Effector memory CD8-positive, alpha-beta T cell (primary cell): Measurements from ENCODE around the gene ARL3.

Source experiments
- ATAC-seq: fragments of 150-1000 bp; cut with Tn5 transposase; replicated peaks from 2 replicates; pipeline ENCODE4 v1.10.0; 2021; ENCODE audit warnings: mild to moderate bottlenecking, moderate library complexity
- DNase-seq, 3 experiments: peaks; one replicate each; pipeline ENCODE4 v3.0.0; 2021
- H3K27ac Mint-ChIP-seq, 2 donors: one replicate each; pipeline ENCODE4 v1.8.0; 2022; ENCODE audit warnings: mild to moderate bottlenecking in 2 of 2, mixed read lengths in 2 of 2, moderate library complexity in 2 of 2
- H3K27me3 Mint-ChIP-seq, 2 donors: one replicate each; pipeline ENCODE4 v1.8.0; 2022; ENCODE audit warnings: mixed read lengths in 2 of 2
- H3K36me3 Mint-ChIP-seq: one replicate; pipeline ENCODE4 v1.8.0; 2022; ENCODE audit warnings: mild to moderate bottlenecking, moderate library complexity, mixed read lengths; ENCODE audit not compliant: insufficient read depth
- H3K4me1 Mint-ChIP-seq, 2 donors: one replicate each; pipeline ENCODE4 v1.8.0; 2022; ENCODE audit warnings: low read depth in 2 of 2, mixed read lengths in 2 of 2
- H3K4me3 Mint-ChIP-seq, 2 donors: one replicate each; pipeline ENCODE4 v1.8.0; 2022; ENCODE audit warnings: mild to moderate bottlenecking in 2 of 2, mixed read lengths in 2 of 2, moderate library complexity in 2 of 2
- H3K9me3 Mint-ChIP-seq, 2 donors: one replicate each; pipeline ENCODE4 v1.8.0; 2022; ENCODE audit warnings: mixed read lengths in 2 of 2

The ARL3 gene

GRCh38 chr10:102634686-102635085, 79.5 kb downstream of the ARL3 start:
- ATAC-seq = no peak
- H3K27ac Mint-ChIP-seq = peak overlapping the region; percentile 67 to 73
- peaks cover 21 to 25% of the 10 kb centered on the region in 2 donors for H3K4me1 Mint-ChIP-seq
- no peak for DNase-seq
- H3K9me3 Mint-ChIP-seq = no peaks in the 10 kb centered on the region
- no peaks in the 10 kb centered on the region for H3K27me3 Mint-ChIP-seq
- peaks cover 9% of the 10 kb centered on the region for H3K36me3 Mint-ChIP-seq
- no peak overlapping the region for H3K4me3 Mint-ChIP-seq

GRCh38 chr10:102633848-102634247, 80.3 kb downstream of the ARL3 start:
- H3K4me3 Mint-ChIP-seq = no peak overlapping the region
- DNase-seq = no peak
- peaks cover 9% of the 10 kb centered on the region for H3K36me3 Mint-ChIP-seq
- peaks cover 21 to 25% of the 10 kb centered on the region in 2 donors for H3K4me1 Mint-ChIP-seq
- no peaks in the 10 kb centered on the region for H3K27me3 Mint-ChIP-seq
- no peak for ATAC-seq
- peak overlapping the region; percentile 73 to 76 for H3K27ac Mint-ChIP-seq
- H3K9me3 Mint-ChIP-seq = no peaks in the 10 kb centered on the region

GRCh38 chr10:102633287-102633686, 80.9 kb downstream of the ARL3 start:
- Mint-ChIP-seq H3K4me3 (peak overlapping the region in 1 of 2 donors; percentile 45), H3K4me1 (peaks cover 21 to 25% of the 10 kb centered on the region in 2 donors), H3K9me3 (no peaks in the 10 kb centered on the region), H3K27me3 (no peaks in the 10 kb centered on the region), H3K36me3 (peaks cover 9% of the 10 kb centered on the region), H3K27ac (peak overlapping the region; percentile 73 to 76)
- ATAC-seq (peak; percentile 53), DNase-seq (no peak)

- DNase-seq = no peak
- H3K9me3 Mint-ChIP-seq = no peaks in the 10 kb centered on the region
- no peaks in the 10 kb centered on the region for H3K27me3 Mint-ChIP-seq
- H3K4me1 Mint-ChIP-seq = peaks cover 21 to 25% of the 10 kb centered on the region in 2 donors
- H3K36me3 Mint-ChIP-seq = peaks cover 9% of the 10 kb centered on the region
- no peak for ATAC-seq
- peak overlapping the region in 1 of 2 donors; percentile 21 for H3K4me3 Mint-ChIP-seq
- H3K27ac Mint-ChIP-seq = peak overlapping the region; percentile 73 to 76
Observed at GRCh38 chr10:102632394-102633111, 81.6 kb downstream of the ARL3 start.

- peaks cover 7% of the 10 kb centered on the region for H3K36me3 Mint-ChIP-seq
- no peak for DNase-seq
- peaks cover 21 to 25% of the 10 kb centered on the region in 2 donors for H3K4me1 Mint-ChIP-seq
- H3K4me3 Mint-ChIP-seq = no peak overlapping the region
- peak overlapping the region; percentile 76 to 82 for H3K27ac Mint-ChIP-seq
- no peaks in the 10 kb centered on the region for H3K9me3 Mint-ChIP-seq
- no peaks in the 10 kb centered on the region for H3K27me3 Mint-ChIP-seq
- no peak for ATAC-seq
Observed at GRCh38 chr10:102631525-102632393, 82.4 kb downstream of the ARL3 start.

- peak overlapping the region in 1 of 2 donors; percentile 37 for H3K27ac Mint-ChIP-seq
Observed at GRCh38 chr10:102630663-102631062, 83.5 kb downstream of the ARL3 start.

GRCh38 chr10:102629661-102630614, 84.3 kb downstream of the ARL3 start:
- no peak for ATAC-seq

More at GRCh38 chr10:102630663-102631062, 83.5 kb downstream of the ARL3 start:
- H3K36me3 Mint-ChIP-seq = peaks cover 3% of the 10 kb centered on the region
- no peak for ATAC-seq
- H3K4me3 Mint-ChIP-seq = no peak overlapping the region
- H3K4me1 Mint-ChIP-seq = peaks cover 18 to 22% of the 10 kb centered on the region in 2 donors
- DNase-seq = no peak
- no peaks in the 10 kb centered on the region for H3K9me3 Mint-ChIP-seq
- H3K27me3 Mint-ChIP-seq = no peaks in the 10 kb centered on the region

GRCh38 chr10:102628451-102628911, 85.7 kb downstream of the ARL3 start:
- ATAC-seq (no peak), DNase-seq (no peak)
- Mint-ChIP-seq H3K4me1 (peaks cover 12 to 14% of the 10 kb centered on the region in 2 donors), H3K9me3 (no peaks in the 10 kb centered on the region), H3K36me3 (no peaks in the 10 kb centered on the region), H3K4me3 (no peak overlapping the region), H3K27me3 (no peaks in the 10 kb centered on the region), H3K27ac (no peak overlapping the region)

More at GRCh38 chr10:102629661-102630614, 84.3 kb downstream of the ARL3 start:
- no peak overlapping the region for H3K27ac Mint-ChIP-seq
- no peaks in the 10 kb centered on the region for H3K27me3 Mint-ChIP-seq
- H3K4me3 Mint-ChIP-seq = no peak overlapping the region
- DNase-seq = no peak
- H3K9me3 Mint-ChIP-seq = no peaks in the 10 kb centered on the region
- H3K36me3 Mint-ChIP-seq = peaks cover 3% of the 10 kb centered on the region
- H3K4me1 Mint-ChIP-seq = peaks cover 12 to 16% of the 10 kb centered on the region in 2 donors

- Mint-ChIP-seq H3K4me3 (no peak overlapping the region), H3K9me3 (no peaks in the 10 kb centered on the region), H3K27ac (peak overlapping the region; percentile 44 to 83), H3K27me3 (no peaks in the 10 kb centered on the region), H3K36me3 (no peaks in the 10 kb centered on the region), H3K4me1 (peaks cover 6 to 9% of the 10 kb centered on the region in 2 donors)
- DNase-seq (no peak), ATAC-seq (no peak)
Observed at GRCh38 chr10:102627736-102628293, 86.4 kb downstream of the ARL3 start.

GRCh38 chr10:102627291-102627735, 86.9 kb downstream of the ARL3 start:
- H3K36me3 Mint-ChIP-seq = no peaks in the 10 kb centered on the region
- no peaks in the 10 kb centered on the region for H3K9me3 Mint-ChIP-seq
- ATAC-seq (no peak), DNase-seq (no peak)
- H3K4me1 Mint-ChIP-seq = peaks cover under 1 to 4% of the 10 kb centered on the region in 2 donors
- peak overlapping the region; percentile 44 to 83 for H3K27ac Mint-ChIP-seq
- H3K4me3 Mint-ChIP-seq = no peak overlapping the region
- H3K27me3 Mint-ChIP-seq = no peaks in the 10 kb centered on the region

GRCh38 chr10:102626026-102626685, 88.0 kb downstream of the ARL3 start:
- H3K27ac Mint-ChIP-seq = peak overlapping the region; percentile 64 to 87
- H3K27me3 Mint-ChIP-seq = no peaks in the 10 kb centered on the region
- ATAC-seq (no peak), DNase-seq (no peak)
- H3K4me3 Mint-ChIP-seq = no peak overlapping the region
- H3K36me3 Mint-ChIP-seq = no peaks in the 10 kb centered on the region
- H3K4me1 Mint-ChIP-seq = peaks cover 0 to 2% of the 10 kb centered on the region in 2 donors
- no peaks in the 10 kb centered on the region for H3K9me3 Mint-ChIP-seq
